Measurements from ENCODE around the gene TTC28.

The TTC28 gene

DNA sequence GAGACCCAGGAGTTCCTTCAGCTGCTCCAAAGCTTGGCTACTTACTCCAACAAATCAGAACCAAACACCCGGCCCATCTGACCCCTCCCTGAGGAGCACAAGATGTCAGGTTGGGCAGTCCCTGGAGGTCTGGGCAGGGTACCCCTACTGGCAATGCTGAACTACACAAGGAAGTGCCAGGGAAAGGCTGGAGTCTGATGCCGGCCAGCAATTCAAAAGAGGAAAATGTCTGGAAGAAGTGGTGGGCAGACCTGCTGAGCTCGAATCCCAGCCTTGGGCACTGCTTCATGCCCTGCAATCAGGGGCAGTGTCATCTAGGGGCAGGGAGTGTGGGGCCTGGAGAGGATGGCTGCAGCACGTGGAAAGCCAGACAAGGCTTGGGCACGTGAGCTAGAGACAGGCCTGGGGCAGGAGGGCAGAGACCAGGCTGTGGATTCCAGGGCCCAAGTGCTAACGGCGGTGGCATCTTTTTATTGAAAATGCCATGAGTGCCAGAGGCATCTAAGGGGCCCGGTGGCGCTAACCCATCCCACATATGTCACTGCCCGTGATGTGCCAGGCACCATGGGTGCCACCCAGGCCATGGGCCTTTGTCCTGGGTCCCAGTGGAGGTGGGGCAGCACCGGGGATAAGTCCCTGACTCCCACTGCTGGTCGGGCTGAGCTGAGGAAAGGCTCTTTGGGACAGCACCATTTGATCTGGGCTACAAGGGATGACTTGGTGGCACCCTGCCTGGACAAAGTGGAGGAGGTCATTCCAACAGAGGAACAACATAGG lies 662.7 kb downstream of the TTC28 start:
- no peak for TF ChIP-seq YY1 (IDR thresholded peaks at IDR 0.05; ENCODE audit: low read depth)
- no peak for TF ChIP-seq TCF12 (IDR thresholded peaks at IDR 0.05; ENCODE audit: low read depth)
- TF ChIP-seq CREB1 (IDR thresholded peaks at IDR 0.05; ENCODE audit: low read depth) = no peak
- no peak for TF ChIP-seq EGR1 (IDR thresholded peaks at IDR 0.05)

DNA sequence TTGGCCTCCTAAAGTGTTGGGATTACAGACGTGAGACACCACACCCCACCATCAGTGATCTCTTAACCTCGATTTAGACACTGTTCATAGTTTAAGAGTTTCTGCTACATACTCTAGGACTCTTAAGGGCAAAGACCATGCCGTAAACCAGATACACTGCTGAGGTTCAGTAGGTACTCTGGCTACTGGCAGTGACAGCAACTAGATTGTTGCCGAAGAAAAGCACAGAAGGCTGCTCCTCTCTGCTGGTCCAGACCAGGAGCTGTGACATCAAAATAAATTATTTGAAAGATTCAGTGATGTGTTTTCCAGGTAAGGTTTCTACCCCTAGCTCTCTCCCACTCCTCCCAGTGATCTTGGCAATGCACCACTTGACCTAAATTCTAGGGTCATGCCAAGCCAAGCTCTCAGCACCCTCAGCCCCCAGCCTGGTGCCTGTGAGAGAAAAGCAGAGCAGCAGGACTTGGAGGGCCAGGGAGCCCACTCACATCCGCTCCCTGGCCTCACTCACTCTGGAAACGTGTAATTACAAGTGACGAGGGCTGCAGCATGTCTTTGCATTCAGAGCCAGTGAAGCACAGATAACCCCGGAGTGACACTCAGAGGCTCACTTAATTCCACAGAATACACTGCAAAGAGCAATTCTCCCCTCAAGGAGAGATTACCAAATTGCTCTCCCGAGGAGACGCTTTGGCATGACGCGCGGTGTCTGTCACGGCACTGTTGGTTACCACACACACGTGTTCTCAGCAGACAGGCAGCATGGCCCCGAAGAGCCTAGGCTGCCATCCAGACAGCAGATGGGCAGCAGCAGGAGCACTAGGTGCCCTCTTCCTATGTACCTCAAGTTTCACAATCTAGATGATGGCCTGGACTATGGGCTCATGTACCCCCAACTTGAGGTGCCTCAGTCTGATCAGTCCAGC lies 663.7 kb downstream of the TTC28 start:
- no peak for TF ChIP-seq FOXM1 (IDR thresholded peaks at IDR 0.05; ENCODE audit: borderline replicate concordance, low read depth)
- no peak for TF ChIP-seq USF1 (IDR thresholded peaks at IDR 0.05)
- no peak for TF ChIP-seq CREB1 (IDR thresholded peaks at IDR 0.05; ENCODE audit: low read depth)
- TF ChIP-seq TEAD4 (IDR thresholded peaks at IDR 0.05) = no peak
- TF ChIP-seq, protein P1, sequence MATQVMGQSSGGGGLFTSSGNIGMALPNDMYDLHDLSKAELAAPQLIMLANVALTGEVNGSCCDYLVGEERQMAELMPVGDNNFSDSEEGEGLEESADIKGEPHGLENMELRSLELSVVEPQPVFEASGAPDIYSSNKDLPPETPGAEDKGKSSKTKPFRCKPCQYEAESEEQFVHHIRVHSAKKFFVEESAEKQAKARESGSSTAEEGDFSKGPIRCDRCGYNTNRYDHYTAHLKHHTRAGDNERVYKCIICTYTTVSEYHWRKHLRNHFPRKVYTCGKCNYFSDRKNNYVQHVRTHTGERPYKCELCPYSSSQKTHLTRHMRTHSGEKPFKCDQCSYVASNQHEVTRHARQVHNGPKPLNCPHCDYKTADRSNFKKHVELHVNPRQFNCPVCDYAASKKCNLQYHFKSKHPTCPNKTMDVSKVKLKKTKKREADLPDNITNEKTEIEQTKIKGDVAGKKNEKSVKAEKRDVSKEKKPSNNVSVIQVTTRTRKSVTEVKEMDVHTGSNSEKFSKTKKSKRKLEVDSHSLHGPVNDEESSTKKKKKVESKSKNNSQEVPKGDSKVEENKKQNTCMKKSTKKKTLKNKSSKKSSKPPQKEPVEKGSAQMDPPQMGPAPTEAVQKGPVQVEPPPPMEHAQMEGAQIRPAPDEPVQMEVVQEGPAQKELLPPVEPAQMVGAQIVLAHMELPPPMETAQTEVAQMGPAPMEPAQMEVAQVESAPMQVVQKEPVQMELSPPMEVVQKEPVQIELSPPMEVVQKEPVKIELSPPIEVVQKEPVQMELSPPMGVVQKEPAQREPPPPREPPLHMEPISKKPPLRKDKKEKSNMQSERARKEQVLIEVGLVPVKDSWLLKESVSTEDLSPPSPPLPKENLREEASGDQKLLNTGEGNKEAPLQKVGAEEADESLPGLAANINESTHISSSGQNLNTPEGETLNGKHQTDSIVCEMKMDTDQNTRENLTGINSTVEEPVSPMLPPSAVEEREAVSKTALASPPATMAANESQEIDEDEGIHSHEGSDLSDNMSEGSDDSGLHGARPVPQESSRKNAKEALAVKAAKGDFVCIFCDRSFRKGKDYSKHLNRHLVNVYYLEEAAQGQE (IDR thresholded peaks at IDR 0.05; ENCODE audit: low read depth) = no peak
- TF ChIP-seq ZBTB7A (IDR thresholded peaks at IDR 0.05; ENCODE audit: low read depth) = no peak
- no peak for TF ChIP-seq TAF1 (IDR thresholded peaks at IDR 0.05; ENCODE audit: low read depth)
- TF ChIP-seq, protein P2, sequence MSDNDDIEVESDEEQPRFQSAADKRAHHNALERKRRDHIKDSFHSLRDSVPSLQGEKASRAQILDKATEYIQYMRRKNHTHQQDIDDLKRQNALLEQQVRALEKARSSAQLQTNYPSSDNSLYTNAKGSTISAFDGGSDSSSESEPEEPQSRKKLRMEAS (IDR thresholded peaks at IDR 0.05) = no peak
- no peak for TF ChIP-seq YY1 (IDR thresholded peaks at IDR 0.05; ENCODE audit: low read depth)
- no peak for TF ChIP-seq RAD21 (IDR thresholded peaks at IDR 0.05; ENCODE audit: low read depth)
- TF ChIP-seq CEBPB (IDR thresholded peaks at IDR 0.05) = no peak

- TF ChIP-seq NFIC (IDR thresholded peaks at IDR 0.05) = no peak
- TF ChIP-seq TCF12 (IDR thresholded peaks at IDR 0.05; ENCODE audit: low read depth) = no peak
- TF ChIP-seq, protein P1 (IDR thresholded peaks at IDR 0.05; ENCODE audit: low read depth) = no peak
- TF ChIP-seq FOXM1 (IDR thresholded peaks at IDR 0.05; ENCODE audit: borderline replicate concordance, low read depth) = no peak
- no peak for TF ChIP-seq YY1 (IDR thresholded peaks at IDR 0.05; ENCODE audit: low read depth)
- TF ChIP-seq RAD21 (IDR thresholded peaks at IDR 0.05; ENCODE audit: low read depth) = no peak
- no peak for TF ChIP-seq USF1 (IDR thresholded peaks at IDR 0.05)
- TF ChIP-seq TEAD4 (IDR thresholded peaks at IDR 0.05) = no peak
- TF ChIP-seq, protein P2 (IDR thresholded peaks at IDR 0.05) = no peak
- TF ChIP-seq EP300 (IDR thresholded peaks at IDR 0.05; ENCODE audit: borderline replicate concordance) = no peak
- TF ChIP-seq ZBTB7A (IDR thresholded peaks at IDR 0.05; ENCODE audit: low read depth) = no peak
- TF ChIP-seq EGR1 (IDR thresholded peaks at IDR 0.05) = no peak
- TF ChIP-seq CREB1 (IDR thresholded peaks at IDR 0.05; ENCODE audit: low read depth) = no peak
- no peak for TF ChIP-seq TAF1 (IDR thresholded peaks at IDR 0.05; ENCODE audit: low read depth)
- no peak for TF ChIP-seq CEBPB (IDR thresholded peaks at IDR 0.05)
These were observed 664.6 kb downstream of the TTC28 start for GRCh38 chr22:28015046-28015425.

GRCh38 chr22:28014211-28015045 lies 665.2 kb downstream of the TTC28 start:
- TF ChIP-seq, protein P2 (IDR thresholded peaks at IDR 0.05) = peak; percentile 15; the same call in 1 of the 2 replicates
- no peak for TF ChIP-seq ZBTB7A (IDR thresholded peaks at IDR 0.05; ENCODE audit: low read depth)
- TF ChIP-seq USF1 (IDR thresholded peaks at IDR 0.05) = no peak
- peak; percentile 36; the same call in 1 of the 2 replicates for TF ChIP-seq TEAD4 (IDR thresholded peaks at IDR 0.05)
- no peak for TF ChIP-seq RAD21 (IDR thresholded peaks at IDR 0.05; ENCODE audit: low read depth)
- TF ChIP-seq, protein P1 (IDR thresholded peaks at IDR 0.05; ENCODE audit: low read depth) = no peak
- no peak for TF ChIP-seq TAF1 (IDR thresholded peaks at IDR 0.05; ENCODE audit: low read depth)
- TF ChIP-seq CREB1 (IDR thresholded peaks at IDR 0.05; ENCODE audit: low read depth) = no peak
- TF ChIP-seq FOXM1 (IDR thresholded peaks at IDR 0.05; ENCODE audit: borderline replicate concordance, low read depth) = peak; percentile 70
- TF ChIP-seq EP300 (IDR thresholded peaks at IDR 0.05; ENCODE audit: borderline replicate concordance) = peak; percentile 86
- TF ChIP-seq EGR1 (IDR thresholded peaks at IDR 0.05) = no peak
- peak; percentile 59 for TF ChIP-seq CEBPB (IDR thresholded peaks at IDR 0.05)
- TF ChIP-seq TCF12 (IDR thresholded peaks at IDR 0.05; ENCODE audit: low read depth) = peak; percentile 91
- peak; percentile 58 for TF ChIP-seq NFIC (IDR thresholded peaks at IDR 0.05)
- TF ChIP-seq YY1 (IDR thresholded peaks at IDR 0.05; ENCODE audit: low read depth) = no peak
